GM19239 (cell line): Measurements from ENCODE around the gene CTNND1.
A peak's percentile ranks its signal among the peaks of the same experiment; 100 is the strongest.
"Not testable (repeated sequence)": the region's sequence is repeated elsewhere in the genome, so short reads cannot be mapped to it uniquely, and the experiment has no call there.

Source experiments
- DNase-seq: peaks from one replicate; pipeline ENCODE4 v3.0.0; 2011; ENCODE audit warnings: low spot score; ENCODE audit not compliant: insufficient read length
- FAIRE-seq: peaks from 2 replicates; lab custom pipeline; 2011; peaks lifted over from hg19 to GRCh38; lab: Jason Lieb, UNC

The CTNND1 gene

DNA sequence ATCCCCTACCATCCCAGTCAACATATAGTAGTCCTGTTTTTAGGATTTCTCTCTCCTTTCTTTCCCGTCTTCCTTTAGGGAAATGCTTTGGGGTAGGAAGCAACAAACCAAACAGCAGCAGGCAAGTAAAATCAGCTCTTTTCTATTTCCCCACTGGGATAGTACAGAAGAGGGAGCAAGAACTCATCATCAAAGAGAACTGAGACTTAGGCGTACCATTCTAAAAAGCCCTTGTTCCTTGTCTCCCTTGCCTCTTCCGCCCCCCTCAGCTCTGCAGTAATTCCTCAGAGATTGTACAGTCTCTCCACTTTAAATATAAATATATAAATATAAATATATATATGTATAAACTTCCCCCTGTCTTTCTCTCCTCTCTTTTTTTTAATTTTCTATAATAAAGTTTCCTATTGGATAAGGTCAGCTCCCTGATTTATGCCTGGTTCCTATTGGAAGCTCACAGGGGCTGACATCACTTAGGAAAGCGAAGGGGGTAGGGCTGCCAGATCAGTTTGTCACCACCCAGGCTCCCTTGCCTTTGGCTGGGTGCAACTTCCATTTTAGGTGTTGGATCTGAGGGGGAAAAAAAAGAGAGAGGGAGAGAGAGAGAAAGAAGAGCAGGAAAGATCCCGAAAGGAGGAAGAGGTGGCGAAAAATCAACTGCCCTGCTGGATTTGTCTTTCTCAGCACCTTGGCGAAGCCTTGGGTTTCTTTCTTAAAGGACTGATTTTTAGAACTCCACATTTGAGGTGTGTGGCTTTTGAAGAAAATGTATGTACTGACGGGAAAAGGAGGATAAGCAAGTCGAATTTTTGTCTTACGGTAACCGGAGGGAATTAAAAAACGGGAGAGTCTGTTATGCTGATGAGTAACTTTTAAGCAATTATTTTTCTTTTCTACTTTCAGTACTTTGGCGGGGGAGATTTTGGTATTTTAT lies at the start of gene CTNND1:
CTNND1 (plus strand) TSS at position 502 of the 934 bp plus-strand sequence. CDS start 29,677 bp downstream, outside the sequence.
- peak; percentile 92 for FAIRE-seq
- peak; percentile 73 for DNase-seq

GRCh38 chr11:57712256-57713150 lies 49.1 kb upstream of the CTNND1 start, which contains the start of gene TMX2:
TSS of gene TMX2 (plus strand) at chr11:57712593. CDS start at chr11:57712619, 26 bp downstream.
- FAIRE-seq (peak; percentile 98), DNase-seq (peak; percentile 80)

GRCh38 chr11:57713835-57714234 lies 47.8 kb upstream of the CTNND1 start:
- no peak for FAIRE-seq

GRCh38 chr11:57716726-57717125 lies 44.9 kb upstream of the CTNND1 start:
- not testable (repeated sequence) for DNase-seq, FAIRE-seq

More at GRCh38 chr11:57713835-57714234, 47.8 kb upstream of the CTNND1 start:
- DNase-seq, result no peak

DNA sequence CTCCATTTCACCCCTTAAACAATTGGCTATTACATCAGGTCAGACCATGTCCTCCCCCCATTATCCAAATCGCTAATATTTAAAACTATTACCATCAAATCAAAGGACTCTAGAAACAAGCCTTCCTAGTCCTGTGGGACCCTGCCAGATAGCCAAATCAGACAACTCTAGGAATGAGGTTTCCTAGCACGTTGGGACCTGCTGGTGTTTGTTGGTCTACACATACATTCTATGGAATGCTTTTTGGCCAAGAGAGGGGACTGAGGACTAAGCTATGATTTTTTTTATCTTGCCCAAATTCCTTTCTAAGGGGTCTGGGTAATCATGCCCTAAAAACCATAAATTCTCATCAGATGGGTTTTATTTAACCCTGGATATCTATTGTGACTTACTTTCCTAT lies 34.4 kb upstream of the CTNND1 start:
- DNase-seq, result no peak
- FAIRE-seq, result peak; percentile 28

- no peak for DNase-seq
- no peak for FAIRE-seq
These were observed 32.8 kb upstream of the CTNND1 start for GRCh38 chr11:57728829-57729228.

GRCh38 chr11:57729479-57729878 lies 32.1 kb upstream of the CTNND1 start:
- FAIRE-seq (no peak), DNase-seq (no peak)

DNA sequence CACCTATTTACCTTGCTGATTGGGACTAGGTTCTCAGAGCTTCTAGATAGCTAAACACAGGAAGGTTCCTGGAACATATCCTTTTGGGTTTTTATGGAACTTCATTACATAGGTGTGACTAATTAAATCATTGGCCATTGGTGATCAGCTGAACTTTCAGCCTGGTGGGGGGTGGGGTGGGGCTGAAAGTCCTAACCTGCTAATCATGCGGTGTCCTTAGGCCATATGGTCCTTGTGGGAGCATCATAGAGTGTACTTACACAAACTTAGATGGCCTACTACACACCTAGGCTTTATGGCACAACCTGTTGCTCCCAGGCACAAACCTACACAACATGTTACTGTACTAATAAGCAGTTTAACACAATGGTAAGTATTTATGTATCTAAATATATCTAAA lies 28.9 kb upstream of the CTNND1 start:
- no peak for DNase-seq
- no peak for FAIRE-seq

DNA sequence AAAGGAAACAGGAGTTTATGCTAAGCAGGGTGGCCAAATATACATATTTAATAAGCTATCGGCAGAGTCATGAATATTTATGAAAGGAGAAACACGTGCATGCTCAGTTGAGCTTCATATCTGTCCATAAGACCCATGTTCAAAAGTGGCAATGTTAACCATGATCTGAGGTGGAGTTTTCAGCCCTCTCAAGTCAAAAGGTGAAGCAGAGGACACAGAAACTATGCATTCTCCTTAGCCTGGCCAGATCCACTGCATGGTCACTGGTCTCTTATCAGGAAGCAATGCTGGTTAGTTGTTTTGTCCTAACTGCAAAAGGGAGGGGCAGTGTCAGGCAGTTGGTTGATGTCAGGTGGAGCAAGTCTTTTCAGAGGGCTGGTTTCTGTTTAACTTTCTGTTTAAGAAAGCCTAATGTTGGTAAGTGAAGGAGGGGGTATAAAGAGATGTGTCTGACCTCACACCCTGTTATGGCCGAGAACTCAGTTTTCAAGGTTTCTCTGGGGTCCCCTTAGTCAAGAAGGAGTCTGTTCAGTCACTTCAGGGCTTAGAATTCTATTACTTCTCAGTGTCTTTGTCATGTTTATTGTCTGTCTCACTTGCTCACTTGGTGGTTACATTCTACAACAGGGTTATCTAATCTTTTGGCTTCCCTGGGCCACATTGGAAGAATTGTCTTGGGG lies 25.8 kb upstream of the CTNND1 start:
- DNase-seq (no peak), FAIRE-seq (no peak)

DNA sequence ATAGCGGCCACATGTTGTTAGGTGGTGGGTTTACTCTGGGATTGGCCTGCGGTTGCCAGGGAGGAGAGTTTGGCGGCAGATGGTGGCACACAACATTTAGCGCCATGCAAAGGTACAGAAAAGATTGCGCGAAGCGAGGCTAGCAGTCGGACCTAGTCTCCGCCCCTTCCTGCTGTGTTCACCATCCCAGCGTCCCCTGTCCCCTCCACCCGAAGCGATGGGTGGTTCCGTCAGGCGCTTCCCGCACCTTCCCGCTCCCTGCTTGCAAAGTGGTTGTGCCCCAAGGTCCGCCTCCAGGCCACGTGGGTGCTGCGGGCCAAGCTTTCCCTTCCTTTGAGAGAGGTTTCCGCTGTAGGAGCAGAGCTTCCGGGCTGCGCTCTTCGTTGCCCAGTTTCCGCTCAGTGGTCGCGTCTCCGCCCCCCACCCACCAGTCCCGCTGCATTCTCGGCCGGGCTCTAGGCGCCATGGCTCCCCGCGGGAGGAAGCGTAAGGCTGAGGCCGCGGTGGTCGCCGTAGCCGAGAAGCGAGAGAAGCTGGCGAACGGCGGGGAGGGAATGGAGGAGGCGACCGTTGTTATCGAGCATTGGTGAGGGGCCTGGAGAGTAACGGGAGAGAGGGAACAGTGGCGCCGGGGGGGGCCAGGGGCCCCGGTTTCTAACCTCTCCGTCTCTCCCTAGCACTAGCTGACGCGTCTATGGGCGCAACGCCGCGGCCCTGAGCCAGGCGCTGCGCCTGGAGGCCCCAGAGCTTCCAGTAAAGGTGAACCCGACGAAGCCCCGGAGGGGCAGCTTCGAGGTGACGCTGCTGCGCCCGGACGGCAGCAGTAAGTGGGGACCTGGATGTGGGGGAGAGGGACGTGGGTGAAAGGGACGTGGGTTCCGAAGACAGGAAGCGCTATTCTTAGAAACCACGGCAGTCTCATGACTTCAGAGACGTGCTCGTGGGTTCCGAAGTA lies 20.2 kb upstream of the CTNND1 start, which contains the start of gene SELENOH:
SELENOH (plus strand) TSS at position 360 of the 955 bp plus-strand sequence; CDS start at position 465, 105 bp downstream.
- DNase-seq, result peak; percentile 90

GRCh38 chr11:57742087-57742452 lies 19.5 kb upstream of the CTNND1 start:
- no peak for DNase-seq
- FAIRE-seq, result no peak

More for the DNA sequence above, 20.2 kb upstream of the CTNND1 start, which contains the start of gene SELENOH:
- peak; percentile 93 for FAIRE-seq

DNA sequence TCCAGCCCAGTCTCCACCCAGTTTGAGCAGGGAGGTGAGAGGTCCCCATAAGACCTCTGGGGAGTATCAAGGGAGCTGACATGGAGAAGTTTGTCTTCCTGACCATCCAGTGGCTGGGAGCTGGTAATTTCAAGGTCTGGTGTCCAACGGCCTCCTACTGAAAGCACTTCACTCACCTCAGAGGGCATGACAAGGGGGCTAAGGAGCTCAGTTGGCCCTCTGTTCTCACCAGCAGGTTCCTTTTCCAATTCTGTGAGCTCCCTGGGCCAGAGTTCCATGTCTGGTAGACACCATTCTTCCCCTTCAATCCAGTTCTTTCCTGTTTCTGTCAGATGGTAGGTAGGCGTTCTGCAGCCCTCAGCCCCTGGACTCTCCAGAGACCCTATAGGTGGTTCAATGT lies 17.2 kb upstream of the CTNND1 start:
- no peak for DNase-seq
- FAIRE-seq, result no peak

- FAIRE-seq, result no peak
These were observed 16.4 kb upstream of the CTNND1 start for GRCh38 chr11:57745206-57745605.

DNA sequence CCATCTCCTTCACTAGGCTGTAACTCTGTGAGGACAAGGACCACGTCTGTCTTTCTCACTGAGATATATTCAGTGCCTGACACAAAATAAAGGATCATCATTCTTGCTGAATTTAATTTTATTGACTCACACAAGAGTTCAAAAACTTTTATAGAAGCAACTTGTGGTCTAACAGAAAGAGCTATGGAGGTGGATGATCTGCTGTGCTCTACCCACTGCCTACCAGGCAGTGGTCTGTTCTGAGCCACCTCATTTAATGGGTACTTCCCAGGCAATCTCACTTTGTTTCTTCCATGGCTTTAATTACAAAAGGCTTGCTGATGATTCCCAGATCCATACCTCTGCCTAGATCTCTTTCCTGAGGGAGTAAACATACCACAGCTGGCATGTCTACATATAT lies 14.7 kb upstream of the CTNND1 start:
- no peak for DNase-seq
- FAIRE-seq, result no peak

More at GRCh38 chr11:57745206-57745605, 16.4 kb upstream of the CTNND1 start:
- DNase-seq, result no peak

GRCh38 chr11:57751176-57751575 lies 10.4 kb upstream of the CTNND1 start:
- DNase-seq, result no peak
- no peak for FAIRE-seq

DNA sequence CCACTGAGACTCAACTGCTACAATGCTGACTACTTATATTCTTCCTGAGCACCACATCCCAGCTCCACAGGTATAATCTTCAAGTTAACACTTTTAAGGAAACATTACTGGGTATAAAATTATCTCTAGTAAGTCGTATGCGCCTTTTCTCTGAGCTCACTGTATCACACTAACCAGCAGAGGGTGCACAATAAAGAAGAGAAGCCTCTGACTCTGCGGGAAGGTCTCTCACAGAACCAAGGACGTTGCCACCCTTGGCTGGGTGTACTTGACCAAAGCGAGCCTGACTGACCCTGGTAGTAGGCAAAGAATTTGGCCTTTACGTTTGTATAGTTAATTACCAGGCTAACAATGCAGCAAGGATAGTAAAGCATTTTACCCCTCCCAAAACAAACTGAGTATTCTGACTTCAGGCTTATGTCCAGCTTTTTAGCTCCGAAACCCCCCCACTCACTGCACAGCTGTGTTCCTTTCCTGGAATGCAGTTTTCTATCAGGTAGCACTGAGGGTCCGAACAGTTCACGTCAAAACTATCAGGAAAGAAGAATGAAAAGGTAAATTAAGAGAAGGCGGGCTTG lies 9.8 kb upstream of the CTNND1 start, which contains the start of gene BTBD18:
BTBD18 (minus strand) TSS at position 144 of the 578 bp plus-strand sequence. CDS start 631 bp downstream, outside the sequence.
- FAIRE-seq (no peak), DNase-seq (no peak)

- FAIRE-seq, result no peak
- no peak for DNase-seq
These were observed 8.6 kb upstream of the CTNND1 start for GRCh38 chr11:57752954-57753353.

GRCh38 chr11:57758174-57758573 lies 3.4 kb upstream of the CTNND1 start:
- no peak for FAIRE-seq

More at GRCh38 chr11:57758174-57758573, 3.4 kb upstream of the CTNND1 start:
- DNase-seq, result no peak
